GM21526 (cell line): ENCODE data around the gene SPON1.
"Not testable (repeated sequence)": the region's sequence is repeated elsewhere in the genome, so short reads cannot be mapped to it uniquely, and the experiment has no call there.

Source experiments
- ATAC-seq: cut with Tn5 transposase; IDR thresholded peaks from one replicate; pipeline ENCODE4 v1.9.1; 2021; ENCODE audit warnings: moderate library complexity; ENCODE audit not compliant: unreplicated experiment, low FRiP score

SPON1 gene

GRCh38 chr11:14029971-14030920 lies 67.7 kb downstream of the SPON1 start:
- no peak for ATAC-seq

GRCh38 chr11:14035526-14035925 lies 73.0 kb downstream of the SPON1 start:
- not testable (repeated sequence) for ATAC-seq

- ATAC-seq: no peak
These were observed 73.9 kb downstream of the SPON1 start for GRCh38 chr11:14036469-14036868.

GRCh38 chr11:14041040-14041439 lies 78.5 kb downstream of the SPON1 start:
- ATAC-seq: no peak

- ATAC-seq: no peak
These were observed 79.0 kb downstream of the SPON1 start for GRCh38 chr11:14041565-14041964.

GRCh38 chr11:14042686-14043465 lies 80.4 kb downstream of the SPON1 start:
- ATAC-seq: no peak

GRCh38 chr11:14044916-14045315 lies 82.4 kb downstream of the SPON1 start:
- no peak for ATAC-seq

GRCh38 chr11:14045417-14045816 lies 82.9 kb downstream of the SPON1 start:
- no peak for ATAC-seq

- no peak for ATAC-seq
These were observed 89.7 kb downstream of the SPON1 start for GRCh38 chr11:14052198-14052597.

- no peak for ATAC-seq
These were observed 91.9 kb downstream of the SPON1 start for GRCh38 chr11:14054116-14055107.

- ATAC-seq: no peak
These were observed 93.4 kb downstream of the SPON1 start for GRCh38 chr11:14055936-14056335.

GRCh38 chr11:14058061-14058460 lies 95.5 kb downstream of the SPON1 start:
- ATAC-seq: no peak

- no peak for ATAC-seq
These were observed 97.0 kb downstream of the SPON1 start for GRCh38 chr11:14059491-14059890.

GRCh38 chr11:14061721-14062120 lies 99.2 kb downstream of the SPON1 start:
- no peak for ATAC-seq

GRCh38 chr11:14065141-14065540 lies 102.6 kb downstream of the SPON1 start:
- ATAC-seq: no peak

GRCh38 chr11:14065681-14066080 lies 103.2 kb downstream of the SPON1 start:
- no peak for ATAC-seq

GRCh38 chr11:14067686-14068085 lies 105.2 kb downstream of the SPON1 start:
- ATAC-seq: no peak

- no peak for ATAC-seq
These were observed 108.4 kb downstream of the SPON1 start for GRCh38 chr11:14070896-14071295.

- ATAC-seq: no peak
These were observed 111.4 kb downstream of the SPON1 start for GRCh38 chr11:14073849-14074476.
